GM21619 (cell line): ENCODE measurements around the gene MIDN.
A peak's percentile ranks its signal among the peaks of the same experiment; 100 is the strongest.
"Not testable (repeated sequence)": the region's sequence is repeated elsewhere in the genome, so short reads cannot be mapped to it uniquely, and the experiment has no call there.

Experiments used
- ATAC-seq: cut with Tn5 transposase; IDR thresholded peaks from one replicate; pipeline ENCODE4 v1.9.1; 2021; ENCODE audit not compliant: unreplicated experiment

Gene MIDN

DNA sequence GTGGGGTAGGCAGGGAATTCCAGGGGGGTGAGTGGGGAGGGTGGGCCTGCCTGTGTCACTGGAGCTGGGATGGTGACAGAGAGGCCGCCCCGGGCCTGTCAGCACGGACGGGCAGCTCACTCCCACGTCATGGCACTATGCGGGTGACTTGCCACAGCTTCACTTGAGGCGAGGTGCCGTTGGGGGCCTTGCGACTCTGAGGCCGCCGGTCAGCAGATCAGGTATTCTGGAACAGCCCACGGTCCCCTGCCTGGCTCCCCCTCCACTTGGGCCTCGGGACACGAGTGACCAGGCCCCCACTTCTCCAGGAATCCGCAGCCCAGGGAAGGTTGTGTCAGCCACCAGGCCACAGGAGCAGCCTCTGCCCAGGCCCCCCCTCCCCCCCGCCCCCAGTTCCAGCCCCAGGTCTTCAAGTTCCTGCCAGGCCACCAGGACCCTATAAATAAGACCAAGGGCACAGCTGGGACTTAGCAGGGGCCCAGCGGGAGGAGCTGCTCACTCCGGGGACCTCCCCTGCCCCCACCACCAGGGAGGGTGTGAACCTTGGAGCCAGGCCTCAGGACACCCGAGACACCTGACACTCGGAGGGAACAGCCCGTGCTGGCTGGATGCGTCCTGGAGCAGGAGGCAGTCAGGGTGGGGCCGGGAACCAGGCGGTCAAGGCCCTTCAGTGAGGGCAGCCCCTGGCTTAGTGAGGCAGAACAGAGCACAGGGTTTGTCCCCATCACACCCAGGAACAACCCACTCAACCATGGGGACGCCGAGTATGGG is 2.7 kb upstream of the MIDN start:
- ATAC-seq: no peak

DNA sequence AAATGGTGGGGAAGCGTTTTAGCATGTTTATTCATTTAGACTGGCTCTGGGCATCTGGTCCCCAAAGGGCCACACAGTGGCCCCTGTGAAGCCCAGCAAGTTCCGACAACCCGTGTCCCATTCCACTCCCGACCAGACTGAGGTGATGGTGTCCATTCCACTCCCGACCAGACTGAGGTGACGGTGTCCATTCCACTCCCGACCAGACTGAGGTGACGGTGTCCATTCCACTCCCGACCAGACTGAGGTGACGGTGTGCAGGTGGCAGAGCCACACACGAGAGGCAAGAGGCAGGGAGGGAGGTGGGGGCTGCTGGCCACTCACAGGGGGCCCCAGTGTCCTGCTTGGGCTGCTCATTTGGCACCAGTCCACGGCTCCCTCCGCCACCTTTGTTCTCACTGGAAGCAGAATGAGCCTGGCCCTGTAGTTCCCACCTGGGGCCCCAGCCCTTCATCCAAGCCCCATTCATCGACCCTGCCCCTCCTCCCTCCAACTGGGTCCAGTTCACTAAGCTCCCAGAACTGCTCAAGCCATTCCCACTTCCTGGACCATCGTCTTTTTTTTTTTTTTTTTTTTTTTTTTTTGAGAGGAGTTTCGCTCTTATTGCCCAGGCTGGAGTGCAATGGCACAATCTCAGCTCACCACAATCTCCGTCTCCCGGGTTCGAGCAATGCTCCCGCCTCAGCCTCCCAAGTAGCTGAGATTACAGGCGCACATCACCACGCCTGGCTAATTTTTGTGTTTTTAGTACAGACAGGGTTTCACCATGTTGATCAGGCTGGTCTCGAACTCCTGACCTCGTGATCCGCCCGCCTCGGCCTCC is 1.9 kb upstream of the MIDN start:
- not testable (repeated sequence) for ATAC-seq

DNA sequence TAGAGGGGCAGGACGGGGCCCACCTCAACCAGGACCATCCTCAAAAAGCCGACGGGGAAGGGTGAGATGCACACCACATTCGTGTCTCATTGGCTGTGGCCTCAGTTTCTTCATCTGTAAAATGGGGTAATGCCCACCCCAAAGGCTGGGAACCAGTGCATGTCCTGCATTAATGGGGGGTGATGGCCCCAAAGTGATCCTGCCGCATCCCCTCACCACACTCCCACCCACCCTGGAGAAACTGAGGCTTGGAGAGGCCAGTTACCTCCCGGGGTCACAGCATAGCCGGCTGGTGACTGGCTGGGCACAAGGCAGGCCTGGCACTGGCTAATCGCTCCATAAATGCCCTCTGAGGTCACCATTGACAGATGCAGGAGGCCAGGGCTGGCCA is 640 bp upstream of the MIDN start:
- ATAC-seq: no peak

DNA sequence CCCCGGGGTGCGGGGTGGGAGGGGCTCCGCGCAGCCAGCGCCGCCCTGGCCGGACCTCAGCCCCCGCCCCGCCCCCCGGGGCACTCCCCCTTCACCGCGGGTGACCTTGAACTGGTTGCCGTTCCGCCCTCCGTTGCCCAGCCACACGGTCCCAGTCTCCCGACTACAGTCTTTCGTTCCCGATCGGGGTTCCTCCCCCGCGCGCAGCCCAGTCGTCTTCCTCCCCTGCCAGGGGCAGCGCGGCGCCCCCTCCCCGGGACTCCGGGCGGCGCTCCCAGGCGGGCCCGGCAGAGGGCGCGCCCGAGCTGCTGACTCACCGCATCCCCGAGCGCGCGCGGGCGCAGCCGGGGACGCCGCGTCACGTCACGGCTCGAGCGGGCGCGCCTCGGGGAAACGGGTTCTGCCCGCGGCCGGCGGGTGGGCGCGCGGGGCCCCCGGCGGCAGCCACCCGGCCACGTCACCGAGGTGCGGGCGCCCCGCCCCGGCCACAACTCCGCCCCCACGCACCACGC is 459 bp downstream of the MIDN start:
- ATAC-seq: peak; percentile 26

DNA sequence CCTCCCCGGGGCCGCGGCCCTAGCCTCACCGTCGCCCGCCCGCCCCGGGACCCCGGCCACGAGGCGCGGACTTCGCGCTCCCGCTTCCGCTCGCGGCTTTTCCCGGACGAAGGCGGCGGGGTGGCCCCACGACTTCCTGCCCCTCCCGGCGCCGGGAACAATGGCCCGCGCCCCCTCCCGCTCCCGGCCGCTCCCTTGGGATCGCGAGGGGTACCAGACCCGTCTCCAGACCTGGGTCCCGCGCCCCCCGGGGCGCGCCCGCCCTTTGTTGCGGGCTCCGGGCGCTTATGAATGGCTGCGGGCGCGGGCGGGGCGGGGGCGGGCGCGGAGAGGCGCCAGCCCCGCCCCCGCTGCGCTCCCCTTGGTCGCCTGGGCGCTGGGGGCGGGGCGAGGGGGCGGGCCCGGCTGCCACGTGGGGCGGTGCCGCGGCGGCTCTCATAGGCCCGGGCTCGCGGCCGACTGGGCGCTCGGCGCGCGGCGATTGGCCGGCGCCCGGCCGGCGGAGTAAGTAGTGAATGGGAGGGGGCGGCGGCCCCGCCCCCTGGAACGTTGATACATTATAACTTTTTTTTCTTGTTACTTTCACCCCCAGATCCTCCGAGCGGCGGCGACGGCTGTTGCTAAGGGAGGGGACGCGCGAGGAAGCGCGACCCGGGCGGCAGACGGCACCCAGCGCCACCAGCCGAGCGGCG is 1.1 kb downstream of the MIDN start:
- ATAC-seq: peak; percentile 39

DNA sequence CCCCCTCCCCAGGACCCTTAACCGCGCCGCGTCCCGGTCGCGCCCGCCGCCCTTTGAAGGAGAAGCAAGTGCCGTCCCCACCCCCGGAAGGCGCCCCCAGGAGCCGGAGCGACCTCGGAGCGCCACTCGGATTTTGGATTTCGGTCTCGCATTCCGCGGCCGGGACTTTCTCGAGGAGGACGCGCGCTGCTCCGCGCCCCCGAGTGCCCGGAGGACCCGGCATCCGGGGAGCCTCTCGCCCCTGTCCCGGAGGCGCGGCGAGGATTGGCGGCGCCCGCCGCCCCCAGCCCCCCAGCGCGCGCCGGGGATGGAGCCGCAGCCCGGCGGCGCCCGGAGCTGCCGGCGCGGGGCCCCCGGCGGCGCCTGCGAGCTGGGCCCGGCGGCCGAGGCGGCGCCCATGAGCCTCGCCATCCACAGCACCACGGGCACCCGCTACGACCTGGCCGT is 1.6 kb downstream of the MIDN start:
- no peak for ATAC-seq

DNA sequence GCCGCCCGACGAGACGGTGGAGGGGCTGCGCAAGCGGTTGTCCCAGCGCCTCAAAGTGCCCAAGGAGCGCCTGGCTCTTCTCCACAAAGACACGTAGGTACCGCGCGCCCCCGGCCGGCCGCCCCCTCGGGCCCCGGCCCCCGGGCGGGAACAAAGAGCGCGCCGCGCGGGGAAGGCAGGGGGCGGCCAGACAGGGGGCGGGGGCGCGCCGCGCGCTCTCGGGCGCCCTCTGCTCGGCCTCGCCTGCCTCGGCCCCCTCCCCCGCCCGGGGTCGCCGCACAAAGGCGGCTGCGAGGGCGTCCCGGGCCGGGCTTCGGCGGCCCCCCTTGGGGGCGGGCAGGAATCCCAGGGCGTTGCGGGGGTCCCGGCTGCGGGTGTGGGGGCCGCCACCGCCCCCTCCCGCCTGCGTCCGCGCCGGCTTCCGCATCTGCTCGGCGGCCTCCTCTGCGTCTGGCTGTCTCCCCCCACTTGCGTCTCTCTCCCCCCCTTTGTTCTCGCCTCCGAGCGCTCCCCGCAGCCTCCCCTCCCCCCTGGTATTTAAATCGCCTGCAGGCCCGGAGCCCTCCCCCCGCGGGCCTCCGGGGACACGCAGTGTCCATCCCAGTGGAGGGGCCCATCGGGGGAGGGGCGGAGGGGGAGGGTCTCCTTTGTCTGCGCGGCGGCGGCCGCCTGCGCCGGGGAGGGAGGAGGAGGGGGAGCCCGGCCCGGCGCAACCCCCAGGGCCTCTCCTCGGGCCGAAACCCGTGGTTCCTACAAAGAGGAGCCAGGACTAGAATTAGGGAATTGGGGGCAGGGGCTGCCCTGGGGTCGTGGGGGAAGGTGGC is 2.3 kb downstream of the MIDN start:
- no peak for ATAC-seq

DNA sequence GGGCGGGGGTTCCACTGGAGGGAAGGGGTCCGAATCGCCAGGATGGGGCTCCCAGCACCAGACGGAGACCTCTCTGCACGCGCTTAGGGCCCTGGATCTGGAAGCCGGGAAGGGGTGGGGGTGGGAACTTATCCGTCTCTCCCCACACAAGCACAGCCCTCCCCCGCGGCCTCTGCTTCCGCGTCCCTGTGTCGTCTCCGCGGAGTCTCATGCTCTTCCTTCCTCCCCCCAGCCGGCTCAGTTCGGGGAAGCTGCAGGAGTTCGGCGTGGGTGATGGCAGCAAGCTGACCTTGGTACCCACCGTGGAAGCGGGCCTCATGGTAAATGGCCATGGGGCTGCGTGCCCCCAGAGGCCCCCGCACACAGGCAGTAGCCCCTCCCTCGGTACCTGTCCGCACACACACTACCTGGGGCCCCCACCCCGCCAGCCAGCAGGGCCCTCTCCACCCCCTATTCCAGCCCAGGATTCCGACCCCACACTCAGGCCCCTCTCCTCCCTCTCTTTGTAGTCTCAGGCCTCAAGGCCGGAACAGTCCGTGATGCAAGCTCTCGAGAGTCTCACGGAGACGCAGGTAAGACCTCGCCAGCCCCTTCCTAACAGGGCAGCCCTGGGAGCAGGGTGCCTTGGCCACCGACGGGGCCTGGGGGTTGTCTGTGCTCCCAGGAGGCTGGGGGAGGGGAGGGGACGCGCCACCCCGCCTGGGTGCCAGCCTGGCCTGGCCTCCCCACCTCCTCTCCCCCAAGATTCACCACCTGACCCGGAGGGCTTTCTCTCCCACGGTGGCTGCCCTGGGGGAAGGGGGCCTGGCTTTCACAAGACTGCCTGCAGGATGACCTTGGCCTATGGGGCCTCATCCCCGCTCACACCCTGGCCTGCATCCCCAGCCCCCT is 3.2 kb downstream of the MIDN start:
- no peak for ATAC-seq

DNA sequence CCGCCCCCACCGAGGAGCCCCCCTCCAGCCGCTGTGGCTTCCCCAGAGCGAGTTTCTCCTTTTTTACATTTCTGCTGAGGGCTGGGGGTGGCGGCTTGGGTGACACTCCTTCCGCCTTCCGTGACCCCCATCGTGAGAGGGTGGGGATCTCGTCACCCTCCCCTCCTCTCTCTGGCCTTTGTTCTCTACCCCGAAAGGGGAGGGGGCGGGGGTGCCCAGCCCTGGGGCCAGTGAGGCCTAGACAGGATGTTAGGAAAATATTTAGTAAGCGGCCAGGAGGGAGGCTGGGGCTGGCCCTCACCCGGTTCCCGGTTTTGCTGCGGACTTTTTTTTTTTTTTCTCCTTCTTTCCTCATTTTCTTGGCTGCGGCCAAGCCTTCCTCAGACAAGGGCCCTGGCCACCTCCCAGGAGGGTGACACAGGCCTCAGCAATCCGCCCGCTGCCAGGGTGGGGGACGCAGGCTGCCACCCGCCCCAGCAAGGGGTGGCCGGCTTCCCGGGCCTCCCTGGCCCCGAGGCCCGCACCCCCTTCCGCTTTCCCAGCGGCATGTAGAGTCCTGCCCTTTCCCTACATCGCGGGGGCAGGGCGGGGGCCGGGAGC is 3.9 kb downstream of the MIDN start:
- ATAC-seq: no peak

DNA sequence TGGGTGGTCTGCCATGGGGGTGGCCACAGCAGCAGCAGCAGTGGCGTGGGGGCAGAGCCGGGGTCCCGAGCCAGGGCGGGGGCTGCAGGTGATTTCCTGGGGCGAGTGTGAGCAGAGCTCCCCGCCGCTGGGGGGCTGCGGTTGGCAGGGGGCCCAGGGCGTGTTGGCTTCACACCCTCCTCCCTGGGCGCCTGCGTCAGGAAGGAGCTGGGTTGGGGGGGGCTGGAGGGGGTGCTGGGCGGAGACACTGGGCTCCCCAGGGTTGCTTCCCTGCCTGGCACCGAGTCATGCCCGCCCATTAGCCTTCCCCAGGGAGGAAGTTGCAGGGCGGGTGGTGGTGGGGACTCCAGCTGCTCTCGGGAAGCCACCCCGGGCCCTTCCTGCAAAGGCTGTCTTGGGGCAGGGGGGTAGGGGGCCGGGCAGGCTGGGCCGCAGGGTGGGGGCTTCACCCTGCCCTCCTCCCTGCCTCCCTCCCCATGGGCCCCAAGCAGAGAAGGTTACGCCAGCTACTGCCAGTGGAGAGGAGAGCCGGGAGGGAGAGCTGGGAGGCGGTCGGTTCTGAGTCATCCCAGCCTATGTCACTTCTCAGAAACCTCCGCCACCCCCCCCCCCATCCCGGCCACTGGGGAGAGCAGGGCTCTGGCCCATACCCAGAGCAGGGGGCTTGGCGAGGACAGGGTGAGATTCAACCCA is 4.6 kb downstream of the MIDN start:
- ATAC-seq: no peak

DNA sequence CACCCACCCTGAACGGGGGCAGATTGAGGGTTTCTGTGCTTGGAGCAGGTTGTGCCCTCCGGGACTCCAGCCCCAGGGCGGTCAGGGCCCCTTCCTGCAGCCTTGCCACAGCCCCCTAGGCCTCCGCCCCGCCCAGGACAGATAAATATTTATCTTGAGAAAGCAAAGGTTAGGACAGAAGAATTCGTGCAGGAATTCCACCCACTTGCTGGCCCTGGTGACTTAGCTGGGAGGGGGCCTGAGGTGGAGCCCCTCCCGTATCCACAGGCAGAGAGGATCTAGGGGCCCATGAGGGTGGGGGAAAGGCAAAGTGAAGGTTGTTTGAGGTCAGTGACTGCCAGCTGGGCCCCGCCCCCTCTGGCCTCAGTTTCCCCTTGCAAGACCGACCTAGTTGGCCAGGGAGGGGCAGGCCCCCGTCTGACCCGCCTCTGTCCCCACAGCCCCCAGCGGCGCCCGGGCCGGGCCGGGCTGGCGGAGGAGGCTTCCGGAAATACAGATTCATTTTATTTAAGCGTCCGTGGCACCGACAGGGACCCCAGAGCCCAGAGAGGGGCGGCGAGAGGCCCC is 5.2 kb downstream of the MIDN start:
- ATAC-seq: no peak

DNA sequence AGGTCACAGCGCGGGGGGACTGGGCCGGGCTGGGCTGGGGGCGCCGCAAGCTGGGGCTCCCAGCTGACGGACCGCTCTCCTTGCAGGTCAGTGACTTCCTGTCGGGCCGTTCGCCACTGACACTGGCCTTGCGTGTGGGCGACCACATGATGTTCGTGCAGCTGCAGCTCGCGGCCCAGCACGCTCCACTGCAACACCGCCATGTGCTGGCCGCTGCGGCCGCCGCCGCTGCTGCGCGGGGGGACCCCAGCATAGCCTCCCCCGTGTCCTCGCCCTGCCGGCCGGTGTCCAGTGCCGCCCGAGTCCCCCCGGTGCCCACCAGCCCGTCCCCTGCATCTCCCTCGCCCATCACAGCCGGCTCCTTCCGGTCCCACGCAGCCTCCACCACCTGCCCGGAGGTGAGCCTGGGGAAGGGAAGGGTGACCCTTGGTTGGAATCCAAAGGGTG is 5.7 kb downstream of the MIDN start:
- ATAC-seq: no peak

DNA sequence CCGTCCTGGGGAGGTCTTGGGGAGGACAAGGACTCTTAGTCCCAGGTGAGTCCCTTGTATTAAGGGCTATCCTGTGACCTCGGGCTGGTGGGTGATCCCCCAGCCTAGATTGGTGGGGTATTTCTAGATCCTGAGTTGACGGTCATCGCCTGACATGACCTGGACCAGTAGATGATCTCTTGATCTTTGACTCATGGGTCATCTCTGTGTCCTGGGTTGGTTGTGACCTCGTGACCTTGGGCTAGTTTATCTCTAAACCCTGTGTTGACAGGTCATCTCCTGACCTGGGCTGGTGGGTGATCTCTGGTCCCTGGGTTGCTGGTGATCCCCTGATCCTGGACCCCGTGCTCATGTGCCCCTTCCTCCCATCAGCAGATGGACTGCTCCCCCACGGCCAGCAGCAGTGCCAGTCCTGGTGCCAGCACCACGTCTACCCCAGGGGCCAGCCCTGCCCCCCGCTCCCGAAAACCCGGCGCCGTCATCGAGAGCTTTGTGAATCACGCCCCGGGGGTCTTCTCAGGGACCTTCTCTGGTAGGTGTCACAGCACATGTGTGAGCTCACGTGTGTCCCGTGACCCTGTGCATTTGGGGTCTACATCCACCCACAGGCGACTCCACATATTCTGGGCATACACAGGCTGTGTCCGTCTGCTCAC is 6.3 kb downstream of the MIDN start:
- no peak for ATAC-seq

DNA sequence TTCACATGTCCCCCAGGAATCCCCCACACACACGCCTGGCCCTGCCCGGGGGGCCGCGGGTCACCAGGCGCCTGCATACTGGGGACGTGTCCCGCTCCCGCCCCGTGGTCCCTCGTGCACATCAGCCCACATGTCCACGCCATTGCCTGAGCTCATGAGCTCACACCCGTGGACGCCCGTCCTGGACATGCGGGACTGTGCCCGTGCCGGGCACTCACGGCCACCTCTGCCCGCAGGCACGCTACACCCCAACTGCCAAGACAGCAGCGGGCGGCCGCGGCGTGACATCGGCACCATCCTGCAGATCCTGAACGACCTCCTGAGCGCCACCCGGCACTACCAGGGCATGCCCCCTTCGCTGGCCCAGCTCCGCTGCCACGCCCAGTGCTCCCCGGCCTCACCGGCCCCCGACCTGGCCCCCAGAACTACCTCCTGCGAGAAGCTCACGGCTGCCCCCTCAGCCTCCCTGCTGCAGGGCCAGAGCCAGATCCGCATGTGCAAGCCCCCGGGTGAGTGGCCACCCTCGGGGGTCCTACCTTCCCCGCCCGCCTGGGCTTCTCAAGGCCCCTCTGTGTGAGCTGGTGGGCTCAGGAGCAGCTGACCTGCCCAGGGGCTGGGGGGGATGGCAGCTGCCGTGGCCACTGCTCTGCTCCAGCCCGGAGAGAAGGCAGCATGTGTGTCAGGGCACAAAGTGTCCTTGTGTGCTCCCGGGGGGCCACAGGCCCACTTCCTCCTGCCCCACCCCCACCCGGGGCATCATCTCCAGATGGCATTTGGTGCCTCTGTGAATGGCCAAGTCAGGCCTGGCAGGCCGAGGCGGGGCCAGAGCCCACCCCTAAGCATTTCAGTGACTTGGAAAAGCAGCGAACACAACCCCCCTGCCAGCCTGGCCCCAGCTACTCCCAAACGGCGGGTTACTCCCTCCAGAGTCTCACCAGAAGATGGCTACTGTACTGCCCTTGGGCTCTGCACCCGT is 7.1 kb downstream of the MIDN start:
- ATAC-seq: no peak

DNA sequence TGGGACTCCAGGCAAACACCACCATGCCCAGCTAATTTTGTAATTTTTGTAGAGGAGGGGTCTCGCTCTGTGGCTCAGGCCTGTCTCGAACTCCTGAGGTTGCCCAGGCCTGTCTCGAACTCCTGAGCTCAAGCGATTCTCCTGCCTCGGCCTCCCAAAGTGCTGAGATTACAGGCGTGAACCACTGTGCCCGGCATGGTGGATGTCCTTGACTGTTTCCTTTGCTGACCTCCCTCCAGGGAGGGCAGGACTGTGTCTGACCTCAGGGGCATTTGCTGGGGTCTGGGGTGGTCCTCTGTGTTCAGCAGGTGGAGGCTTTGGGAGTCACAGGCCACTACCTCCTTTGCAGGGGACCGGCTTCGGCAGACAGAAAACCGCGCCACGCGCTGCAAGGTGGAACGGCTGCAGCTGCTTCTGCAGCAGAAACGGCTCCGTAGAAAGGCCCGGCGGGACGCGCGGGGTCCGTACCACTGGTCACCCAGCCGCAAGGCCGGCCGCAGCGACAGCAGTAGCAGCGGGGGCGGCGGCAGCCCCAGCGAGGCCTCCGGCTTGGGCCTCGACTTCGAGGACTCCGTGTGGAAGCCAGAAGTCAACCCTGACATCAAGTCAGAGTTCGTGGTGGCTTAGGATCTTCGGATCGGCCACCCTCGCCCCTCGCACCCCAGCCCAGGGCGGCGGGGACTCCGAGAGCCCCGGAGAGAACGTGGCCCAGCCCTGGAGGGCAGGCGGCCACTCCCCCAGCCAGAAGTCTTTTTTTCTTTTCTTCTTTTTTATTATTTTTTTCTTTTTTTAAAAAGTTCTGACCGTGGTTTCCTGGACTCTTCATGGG is 8.5 kb downstream of the MIDN start:
- no peak for ATAC-seq
